ENCODE results near the gene NUBP1.

DNA sequence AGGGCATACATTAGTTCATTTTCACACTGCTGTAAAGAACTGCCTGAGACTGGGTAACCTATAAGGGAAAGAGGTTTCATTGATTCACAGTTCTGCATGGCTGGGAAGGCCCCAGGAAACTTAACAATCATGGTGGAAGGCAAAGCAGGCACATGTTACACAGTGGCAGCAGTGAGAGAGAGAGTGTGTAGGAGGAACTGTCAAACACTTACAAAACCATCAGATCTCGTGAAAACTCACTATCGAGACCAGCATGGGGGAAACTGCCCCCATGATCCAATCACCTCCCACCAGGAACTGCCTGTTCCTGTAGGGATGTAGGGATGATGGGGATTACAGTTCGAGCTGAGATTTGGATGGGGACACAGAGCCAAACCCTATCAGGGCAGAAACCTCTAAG, 17.2 kb downstream of the NUBP1 start:
- TF ChIP-seq, protein P1, sequence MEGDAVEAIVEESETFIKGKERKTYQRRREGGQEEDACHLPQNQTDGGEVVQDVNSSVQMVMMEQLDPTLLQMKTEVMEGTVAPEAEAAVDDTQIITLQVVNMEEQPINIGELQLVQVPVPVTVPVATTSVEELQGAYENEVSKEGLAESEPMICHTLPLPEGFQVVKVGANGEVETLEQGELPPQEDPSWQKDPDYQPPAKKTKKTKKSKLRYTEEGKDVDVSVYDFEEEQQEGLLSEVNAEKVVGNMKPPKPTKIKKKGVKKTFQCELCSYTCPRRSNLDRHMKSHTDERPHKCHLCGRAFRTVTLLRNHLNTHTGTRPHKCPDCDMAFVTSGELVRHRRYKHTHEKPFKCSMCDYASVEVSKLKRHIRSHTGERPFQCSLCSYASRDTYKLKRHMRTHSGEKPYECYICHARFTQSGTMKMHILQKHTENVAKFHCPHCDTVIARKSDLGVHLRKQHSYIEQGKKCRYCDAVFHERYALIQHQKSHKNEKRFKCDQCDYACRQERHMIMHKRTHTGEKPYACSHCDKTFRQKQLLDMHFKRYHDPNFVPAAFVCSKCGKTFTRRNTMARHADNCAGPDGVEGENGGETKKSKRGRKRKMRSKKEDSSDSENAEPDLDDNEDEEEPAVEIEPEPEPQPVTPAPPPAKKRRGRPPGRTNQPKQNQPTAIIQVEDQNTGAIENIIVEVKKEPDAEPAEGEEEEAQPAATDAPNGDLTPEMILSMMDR (IDR thresholded peaks at IDR 0.05; ENCODE audit: low read length) = no peak
- no peak for TF ChIP-seq EZH2 (IDR thresholded peaks at IDR 0.05; ENCODE audit: borderline replicate concordance, low read length)

All from OCI-LY1 (cell line).